GM21528 (cell line): ENCODE data around the gene PSMD13.

Source experiments
- ATAC-seq: cut with Tn5 transposase; IDR thresholded peaks from one replicate; pipeline ENCODE4 v1.9.1; 2021; ENCODE audit warnings: mild to moderate bottlenecking, moderate library complexity; ENCODE audit not compliant: unreplicated experiment, low FRiP score

Gene PSMD13

GRCh38 chr11:296171-297050, 59.6 kb downstream of the PSMD13 start:
- no peak for ATAC-seq

GRCh38 chr11:297051-297585, 60.3 kb downstream of the PSMD13 start:
- ATAC-seq = no peak

GRCh38 chr11:297586-298405, 61.0 kb downstream of the PSMD13 start:
- no peak for ATAC-seq

- ATAC-seq = no peak
Measured at GRCh38 chr11:298406-299065, 61.8 kb downstream of the PSMD13 start.

- ATAC-seq = no peak
Measured at GRCh38 chr11:299081-299891, 62.5 kb downstream of the PSMD13 start, which contains the start of gene IFITM5. TSS of gene IFITM5 (minus strand) at chr11:299526. CDS start at chr11:299490, 36 bp downstream.

- no peak for ATAC-seq
Measured at GRCh38 chr11:299951-300735, 63.4 kb downstream of the PSMD13 start.
